ENCODE results near the gene IL1F10. TPM values are rescaled to one million over a fixed set of nuclear protein-coding genes. Genes with fewer than 3 reads are reported as not detected.

The IL1F10 gene
- total and polyA plus RNA-seq, 10 of the 15 experiments (the other 5 are each of a cell fraction or from before 2014, with no cell fraction given): not detected

DNA sequence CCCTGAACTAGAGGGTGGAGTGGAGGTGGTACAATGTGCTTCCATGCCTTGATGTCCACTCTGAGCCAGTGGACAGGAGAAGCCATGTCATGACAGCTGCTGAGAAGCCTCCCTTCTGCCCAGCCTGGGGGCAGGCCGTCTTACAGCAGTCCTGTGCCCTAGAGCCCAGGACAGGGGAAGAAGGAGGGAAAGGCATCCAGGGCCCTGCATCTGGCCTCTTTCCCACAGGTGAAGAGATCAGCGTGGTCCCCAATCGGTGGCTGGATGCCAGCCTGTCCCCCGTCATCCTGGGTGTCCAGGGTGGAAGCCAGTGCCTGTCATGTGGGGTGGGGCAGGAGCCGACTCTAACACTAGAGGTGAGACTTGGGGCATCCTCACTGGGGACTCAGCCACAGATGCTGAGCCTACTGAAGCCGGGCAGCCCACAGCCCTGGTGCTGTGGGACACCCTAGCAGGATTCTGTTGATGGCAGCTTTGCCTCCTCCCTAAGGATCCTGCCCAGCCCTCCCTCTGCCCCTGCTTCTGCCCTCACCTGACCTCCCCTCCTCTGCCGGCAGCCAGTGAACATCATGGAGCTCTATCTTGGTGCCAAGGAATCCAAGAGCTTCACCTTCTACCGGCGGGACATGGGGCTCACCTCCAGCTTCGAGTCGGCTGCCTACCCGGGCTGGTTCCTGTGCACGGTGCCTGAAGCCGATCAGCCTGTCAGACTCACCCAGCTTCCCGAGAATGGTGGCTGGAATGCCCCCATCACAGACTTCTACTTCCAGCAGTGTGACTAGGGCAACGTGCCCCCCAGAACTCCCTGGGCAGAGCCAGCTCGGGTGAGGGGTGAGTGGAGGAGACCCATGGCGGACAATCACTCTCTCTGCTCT is 5.6 kb upstream of the IL1F10 start:
- H3K79me2 ChIP-seq (ENCODE audit: control insufficient read depth, insufficient read depth, low read length): no peaks in the 10 kb centered on the region
- ChIA-PET CTCF (interaction anchor here (0.8 to 1.0 kb wide), 2 partner anchors 103 to 137 kb away, joined by 3 read pairs; no protein-coding TSS in a partner anchor), SMC1A (ENCODE audit: uncharacterized antibody, unreplicated experiment) (no interaction called here), POLR2A (no interaction called here), RAD21 (ENCODE audit: unreplicated experiment) (interaction anchor here (0.5 kb wide), 1 partner anchor 354 kb away, joined by 3 read pairs; no protein-coding TSS in a partner anchor)
- H3K27ac ChIP-seq (ENCODE audit: control insufficient read depth, insufficient read depth): no peak overlapping the region
- H4K20me1 ChIP-seq (ENCODE audit: control insufficient read depth, insufficient read depth): no peaks in the 10 kb centered on the region
- no peaks in the 10 kb centered on the region for H3K27me3 ChIP-seq (replicated peaks in 1 of 2; ENCODE audit: control insufficient read depth in 2 of 2, insufficient read depth in 2 of 2, low read length in 1 of 2)
- no peaks in the 10 kb centered on the region for H3K36me3 ChIP-seq (ENCODE audit: control insufficient read depth in 2 of 2, insufficient read depth in 2 of 2, low read length in 1 of 2)
- in situ Hi-C loops (cut with MboI) (no loop called here), intact Hi-C loops (cut with micrococcal nuclease; ENCODE audit: unreplicated experiment) (no loop called here)
- TF ChIP-seq JUNB (IDR thresholded peaks at IDR 0.05): no peak
- TF ChIP-seq TBL1XR1 (IDR thresholded peaks at IDR 0.05; ENCODE audit: low read depth, low read length): no peak
- TF ChIP-seq BMI1 (IDR thresholded peaks at IDR 0.05; ENCODE audit: borderline replicate concordance): no peak
- no peak for TF ChIP-seq SUPT20H (IDR thresholded peaks at IDR 0.05; ENCODE audit: borderline replicate concordance, control insufficient read depth, low read depth, low read length)
- TF ChIP-seq, protein P1, sequence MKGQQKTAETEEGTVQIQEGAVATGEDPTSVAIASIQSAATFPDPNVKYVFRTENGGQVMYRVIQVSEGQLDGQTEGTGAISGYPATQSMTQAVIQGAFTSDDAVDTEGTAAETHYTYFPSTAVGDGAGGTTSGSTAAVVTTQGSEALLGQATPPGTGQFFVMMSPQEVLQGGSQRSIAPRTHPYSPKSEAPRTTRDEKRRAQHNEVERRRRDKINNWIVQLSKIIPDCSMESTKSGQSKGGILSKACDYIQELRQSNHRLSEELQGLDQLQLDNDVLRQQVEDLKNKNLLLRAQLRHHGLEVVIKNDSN (IDR thresholded peaks at IDR 0.05; ENCODE audit: borderline replicate concordance, extremely low read length, insufficient read depth, low read depth, low read length): no peak
- TF ChIP-seq SMAD1 (IDR thresholded peaks at IDR 0.05; ENCODE audit: low read depth, partially characterized antibody): no peak
- no peak for TF ChIP-seq HDAC6 (IDR thresholded peaks at IDR 0.05; ENCODE audit: unreplicated experiment)
- TF ChIP-seq SMAD5 (IDR thresholded peaks at IDR 0.05; ENCODE audit: low read depth): no peak
- no peak for TF ChIP-seq MTA3 (IDR thresholded peaks at IDR 0.05; ENCODE audit: borderline replicate concordance, low read length)
- TF ChIP-seq TAF1 (IDR thresholded peaks at IDR 0.05; ENCODE audit: borderline replicate concordance, low read depth, low read length): no peak
- TF ChIP-seq, protein P2, sequence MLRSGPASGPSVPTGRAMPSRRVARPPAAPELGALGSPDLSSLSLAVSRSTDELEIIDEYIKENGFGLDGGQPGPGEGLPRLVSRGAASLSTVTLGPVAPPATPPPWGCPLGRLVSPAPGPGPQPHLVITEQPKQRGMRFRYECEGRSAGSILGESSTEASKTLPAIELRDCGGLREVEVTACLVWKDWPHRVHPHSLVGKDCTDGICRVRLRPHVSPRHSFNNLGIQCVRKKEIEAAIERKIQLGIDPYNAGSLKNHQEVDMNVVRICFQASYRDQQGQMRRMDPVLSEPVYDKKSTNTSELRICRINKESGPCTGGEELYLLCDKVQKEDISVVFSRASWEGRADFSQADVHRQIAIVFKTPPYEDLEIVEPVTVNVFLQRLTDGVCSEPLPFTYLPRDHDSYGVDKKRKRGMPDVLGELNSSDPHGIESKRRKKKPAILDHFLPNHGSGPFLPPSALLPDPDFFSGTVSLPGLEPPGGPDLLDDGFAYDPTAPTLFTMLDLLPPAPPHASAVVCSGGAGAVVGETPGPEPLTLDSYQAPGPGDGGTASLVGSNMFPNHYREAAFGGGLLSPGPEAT (IDR thresholded peaks at IDR 0.05; ENCODE audit: low read depth): no peak
- no peak for TF ChIP-seq CBX3 (IDR thresholded peaks at IDR 0.05; ENCODE audit: borderline replicate concordance, low read depth)
- TF ChIP-seq, protein P3, sequence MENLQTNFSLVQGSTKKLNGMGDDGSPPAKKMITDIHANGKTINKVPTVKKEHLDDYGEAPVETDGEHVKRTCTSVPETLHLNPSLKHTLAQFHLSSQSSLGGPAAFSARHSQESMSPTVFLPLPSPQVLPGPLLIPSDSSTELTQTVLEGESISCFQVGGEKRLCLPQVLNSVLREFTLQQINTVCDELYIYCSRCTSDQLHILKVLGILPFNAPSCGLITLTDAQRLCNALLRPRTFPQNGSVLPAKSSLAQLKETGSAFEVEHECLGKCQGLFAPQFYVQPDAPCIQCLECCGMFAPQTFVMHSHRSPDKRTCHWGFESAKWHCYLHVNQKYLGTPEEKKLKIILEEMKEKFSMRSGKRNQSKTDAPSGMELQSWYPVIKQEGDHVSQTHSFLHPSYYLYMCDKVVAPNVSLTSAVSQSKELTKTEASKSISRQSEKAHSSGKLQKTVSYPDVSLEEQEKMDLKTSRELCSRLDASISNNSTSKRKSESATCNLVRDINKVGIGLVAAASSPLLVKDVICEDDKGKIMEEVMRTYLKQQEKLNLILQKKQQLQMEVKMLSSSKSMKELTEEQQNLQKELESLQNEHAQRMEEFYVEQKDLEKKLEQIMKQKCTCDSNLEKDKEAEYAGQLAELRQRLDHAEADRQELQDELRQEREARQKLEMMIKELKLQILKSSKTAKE (IDR thresholded peaks at IDR 0.05; ENCODE audit: low read depth, poor library complexity, severe bottlenecking): no peak
- no peak overlapping the region for H3K4me3 ChIP-seq
- ATAC-seq: no peak
- H3K9me3 ChIP-seq (replicated peaks; ENCODE audit: control insufficient read depth, insufficient read depth, low read length): no peaks in the 10 kb centered on the region; the same call in 2 of the 3 replicates
- no peak overlapping the region for H3K9ac ChIP-seq (ENCODE audit: control insufficient read depth, insufficient read depth, low read length)
- no peak for FAIRE-seq
- no peak for DNase-seq (ENCODE audit: low read depth, low spot score)
- WGBS (ENCODE audit: insufficient coverage, insufficient replicate concordance, low lambda C conversion rate, missing lambda C conversion rate): 40% methylated on average over 17 of the region's 18 CpGs
- H3K4me2 ChIP-seq (ENCODE audit: control insufficient read depth, insufficient read depth): no peak overlapping the region
- BruUV-seq (replicated peaks): no TSS peak
- H3K4me1 ChIP-seq (ENCODE audit: control insufficient read depth, insufficient read depth, low read length): no peaks in the 10 kb centered on the region
- no peak overlapping the region for H2AFZ ChIP-seq (ENCODE audit: control insufficient read depth, low read depth, low read length)
